Stimulated activated CD4-positive, alpha-beta T cell treated with anti-CD3 and anti-CD28 coated beads, Interleukin-12 subunit alpha, Interleukin-12 subunit beta, amount 100 ng/mL, for 48 hours (primary cell): Measurements from ENCODE around the gene FAM169A.
"Not testable (repeated sequence)": the region's sequence is repeated elsewhere in the genome, so short reads cannot be mapped to it uniquely, and the experiment has no call there.

ENCODE experiments used
- DNase-seq, 3 donors: peaks; one replicate each; pipeline ENCODE4 v3.0.0-alpha.2; 2020; ENCODE audit warnings: low read depth in 2 of 3, low spot score in 1 of 3

FAM169A gene

DNA sequence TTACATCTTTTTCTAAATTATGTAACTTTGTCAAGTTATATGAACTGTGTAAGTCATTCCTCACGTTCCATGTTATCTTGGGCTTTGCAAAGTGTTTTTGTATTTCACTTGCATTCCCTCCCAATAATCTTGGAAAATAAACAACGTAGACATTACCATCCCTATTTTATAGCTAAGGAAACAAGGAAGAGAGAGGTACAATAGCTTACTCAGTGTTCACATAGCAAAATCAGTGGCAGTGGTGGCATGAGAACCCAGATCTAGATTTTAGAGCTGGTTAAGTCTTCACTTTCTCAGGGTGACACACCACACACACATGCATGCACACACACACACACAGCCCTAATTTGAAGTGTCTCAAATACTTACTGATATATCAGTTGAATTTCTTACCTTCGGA is 65.0 kb downstream of the FAM169A start:
- DNase-seq, result no peak

DNA sequence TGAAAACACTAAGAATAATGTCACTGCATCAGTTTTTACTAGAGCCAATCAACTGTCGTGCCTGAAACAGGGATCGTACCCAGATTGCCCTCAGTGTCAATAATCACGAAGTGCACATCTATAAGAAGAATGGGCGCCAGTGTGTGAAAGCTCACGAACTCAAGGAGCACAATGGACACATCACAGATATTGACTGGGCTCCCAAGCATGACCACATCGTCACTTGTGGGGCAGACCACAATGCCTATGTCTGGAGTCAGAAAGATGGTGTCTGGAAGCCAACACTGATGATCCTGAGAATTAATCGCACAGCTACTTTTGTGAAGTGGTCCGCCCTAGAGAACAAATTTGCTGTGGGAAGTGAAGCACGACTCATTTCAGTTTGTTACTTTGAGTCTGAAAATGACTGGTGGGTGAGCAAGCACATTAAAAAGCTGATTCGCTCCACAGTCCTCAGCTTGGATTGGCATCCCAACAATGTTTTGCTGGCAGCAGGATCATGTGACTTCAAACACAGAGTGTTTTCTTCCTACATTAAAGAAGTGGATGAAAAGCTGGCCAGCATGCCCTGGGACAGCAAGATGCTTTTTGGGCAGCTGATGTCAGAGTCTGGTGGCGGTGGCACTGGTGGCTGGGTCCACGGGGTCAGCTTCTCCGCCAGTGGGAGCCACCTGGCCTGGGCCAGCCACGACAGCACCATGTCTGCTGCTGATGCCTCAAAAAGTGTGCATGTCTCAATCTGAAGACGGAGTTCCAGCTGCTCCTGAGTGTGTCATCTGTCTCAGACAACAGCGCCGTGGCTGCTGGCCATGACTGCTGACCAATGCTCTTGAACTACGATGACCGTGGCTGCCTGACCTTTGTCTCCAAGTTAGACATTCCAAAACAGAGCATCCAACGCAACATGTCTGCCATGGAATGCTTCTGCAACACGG is 66.9 kb downstream of the FAM169A start:
- DNase-seq, result no peak

DNA sequence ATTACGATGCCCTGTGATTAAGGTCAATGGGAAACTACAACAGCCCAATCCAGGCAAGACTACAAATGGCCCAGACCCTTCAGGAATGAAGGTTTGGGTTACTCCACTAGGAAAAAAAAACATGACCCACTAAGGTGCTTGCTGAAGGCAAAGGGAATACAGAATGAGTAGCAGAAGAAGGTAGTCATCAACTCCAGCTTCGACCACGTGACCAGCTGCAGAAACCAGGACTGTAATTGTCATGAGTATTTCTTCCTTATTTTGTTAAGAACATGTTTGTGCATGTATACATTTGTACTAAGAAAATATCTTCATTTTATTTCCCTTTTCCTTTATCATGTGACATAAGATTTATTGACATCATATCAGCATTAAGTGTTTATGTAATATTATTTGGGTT is 74.5 kb downstream of the FAM169A start:
- DNase-seq, result not testable (repeated sequence)

DNA sequence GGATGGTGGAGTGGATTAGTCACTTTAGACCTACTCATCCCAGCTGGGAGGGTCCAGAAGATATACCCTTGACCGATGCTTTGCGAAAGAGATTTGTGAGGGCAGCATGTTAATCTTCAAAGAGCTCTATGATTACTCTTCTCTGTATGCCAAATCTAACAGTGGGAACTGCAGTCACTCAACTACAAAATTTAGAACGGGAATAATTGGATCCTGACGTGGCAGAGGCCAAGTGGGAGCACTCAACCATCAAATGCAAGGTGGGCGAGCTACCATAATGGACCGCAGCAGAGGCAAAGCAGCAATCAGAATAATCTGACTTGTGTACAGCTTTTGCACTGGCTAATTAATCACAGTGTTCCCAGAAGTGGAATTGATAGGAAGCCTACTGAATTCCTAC is 78.8 kb downstream of the FAM169A start:
- DNase-seq, result no peak

DNA sequence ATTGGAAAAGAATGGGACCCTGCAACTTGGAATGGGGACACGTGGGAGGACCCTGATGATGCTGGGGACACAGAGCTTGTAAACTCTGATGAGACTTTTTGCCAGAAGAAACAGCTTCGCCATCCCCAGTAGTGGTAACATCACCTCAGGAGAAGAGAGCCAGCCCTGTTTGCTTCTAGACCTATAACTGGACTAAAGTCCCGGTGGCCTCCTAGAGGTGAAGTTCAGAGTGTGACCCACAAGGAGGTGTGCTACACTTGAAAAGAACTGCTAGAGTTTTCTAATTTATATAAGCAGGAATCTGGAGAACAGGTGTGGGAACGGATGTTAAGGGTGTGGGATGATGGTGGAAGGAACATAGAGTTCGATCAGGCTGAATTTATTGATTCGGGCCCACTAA is 79.3 kb downstream of the FAM169A start:
- no peak for DNase-seq

DNA sequence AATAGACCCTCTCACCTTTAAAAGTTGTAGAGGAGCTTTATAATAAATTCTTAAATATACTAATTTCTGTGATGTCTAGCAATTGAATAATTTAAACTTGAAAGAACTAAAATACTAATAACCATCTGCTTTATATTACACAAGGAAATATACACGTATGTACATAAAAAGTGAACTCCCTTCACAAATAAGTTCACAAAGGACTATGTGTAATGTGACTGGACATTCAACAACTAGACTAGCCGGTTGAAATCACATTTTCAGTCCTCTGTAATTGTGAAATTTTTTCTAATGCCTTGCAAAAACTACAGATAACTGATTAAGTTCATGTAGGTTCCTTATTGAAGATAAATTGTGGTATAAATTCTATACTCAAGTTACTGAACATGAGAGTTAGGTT is 87.6 kb downstream of the FAM169A start:
- DNase-seq, result no peak

DNA sequence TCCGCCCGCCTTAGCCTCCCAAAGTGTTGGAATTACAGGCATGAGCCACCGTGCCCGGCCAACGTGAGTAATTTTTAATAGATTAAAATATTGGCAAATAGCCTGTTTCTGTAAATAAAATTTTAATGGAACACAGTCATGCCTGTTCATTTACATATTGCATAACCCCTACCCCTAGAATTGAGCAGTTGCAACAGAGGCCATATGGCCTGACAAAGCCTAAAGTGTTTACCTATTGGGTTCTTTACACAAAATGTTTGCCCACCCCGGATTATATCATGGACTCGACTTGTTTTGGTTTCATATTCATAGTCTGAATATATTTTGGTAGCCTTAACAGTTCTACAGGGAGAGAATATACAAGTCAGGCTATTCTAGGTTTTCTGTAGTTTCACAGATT is 93.8 kb downstream of the FAM169A start:
- DNase-seq, result no peak

DNA sequence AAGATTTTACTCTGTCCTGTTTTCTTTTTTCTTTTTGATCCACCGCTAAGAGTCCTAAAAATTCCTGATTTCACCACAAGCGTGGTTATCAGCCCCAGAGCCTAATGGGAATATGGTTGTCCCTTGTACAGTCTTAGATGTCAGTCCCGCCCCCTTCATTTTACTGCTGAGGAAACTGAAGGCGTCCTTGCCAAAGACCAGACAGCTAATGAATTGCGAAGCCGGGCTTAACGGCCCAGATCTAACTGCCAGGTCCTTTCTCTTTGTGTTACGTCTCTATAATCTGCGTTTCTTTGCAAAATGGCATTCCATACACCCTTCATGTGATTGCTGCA is 98.6 kb downstream of the FAM169A start:
- DNase-seq, result peak in 1 of 3 donors; percentile 5

DNA sequence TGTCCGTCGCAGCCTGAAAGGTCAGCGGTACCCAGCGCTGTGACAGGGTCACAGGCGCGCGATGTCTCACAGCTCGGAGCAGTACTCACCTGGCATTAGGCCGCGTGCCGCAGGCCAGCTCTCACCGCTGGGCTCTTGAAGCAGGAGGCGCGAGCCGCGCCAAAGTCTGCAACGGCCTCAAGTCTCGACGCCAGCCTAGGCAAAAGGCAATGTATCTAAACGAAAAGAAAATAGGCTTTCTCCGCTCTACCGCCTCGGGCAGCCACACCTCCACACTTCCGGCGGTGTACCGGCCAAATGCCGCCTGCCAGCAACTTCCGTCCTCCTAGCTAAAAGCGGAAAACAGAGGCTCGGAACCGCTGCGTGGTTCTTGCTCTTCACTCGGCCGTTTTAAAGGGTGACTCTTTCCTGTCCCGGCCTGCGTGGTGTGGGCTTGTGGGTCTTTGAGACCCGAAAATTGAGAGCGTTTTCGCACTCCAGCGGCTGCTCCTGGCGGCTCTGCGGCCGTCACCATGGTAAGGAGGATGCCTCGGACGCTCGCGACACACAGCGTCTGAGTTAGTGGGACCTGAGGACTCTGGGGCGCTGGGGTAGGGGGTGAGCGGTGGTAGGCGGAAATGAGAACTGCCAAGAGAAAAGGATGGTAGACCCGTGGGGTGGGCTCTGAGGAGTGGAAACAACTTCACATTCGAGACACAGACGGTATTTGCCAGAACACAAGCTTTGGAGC is 99.2 kb downstream of the FAM169A start, which contains the start of the genes GFM2 and NSA2:
GFM2 (minus strand) TSS at position 269 of the 730 bp plus-strand sequence. CDS start 3,375 bp downstream, outside the sequence.
NSA2 (plus strand) TSS at position 401 of the 730 bp plus-strand sequence; CDS start at position 513, 112 bp downstream.
- peak; percentile 87 to 93 (median 87) for DNase-seq

DNA sequence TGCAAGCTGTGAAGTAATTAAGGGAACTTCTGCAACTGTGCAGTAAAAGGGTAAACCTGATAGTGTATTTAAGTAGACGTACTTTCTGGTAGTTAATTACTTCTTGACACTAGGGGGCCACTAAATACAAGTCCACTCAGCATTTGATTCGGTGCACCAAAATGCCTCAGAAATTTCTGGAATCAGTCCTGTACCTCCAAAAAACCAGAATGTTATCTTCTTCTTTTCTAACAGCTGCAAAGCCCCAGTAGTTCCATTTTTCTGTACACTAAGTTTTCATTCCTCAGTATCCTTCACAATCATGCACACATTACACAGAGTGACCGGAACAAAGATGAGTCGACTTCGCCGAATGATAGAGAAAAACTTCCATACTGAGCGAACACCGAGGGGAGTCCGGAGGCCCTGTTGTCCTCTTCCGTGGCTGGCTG is 99.8 kb downstream of the FAM169A start:
- peak in 1 of 3 donors; percentile 4 for DNase-seq

DNA sequence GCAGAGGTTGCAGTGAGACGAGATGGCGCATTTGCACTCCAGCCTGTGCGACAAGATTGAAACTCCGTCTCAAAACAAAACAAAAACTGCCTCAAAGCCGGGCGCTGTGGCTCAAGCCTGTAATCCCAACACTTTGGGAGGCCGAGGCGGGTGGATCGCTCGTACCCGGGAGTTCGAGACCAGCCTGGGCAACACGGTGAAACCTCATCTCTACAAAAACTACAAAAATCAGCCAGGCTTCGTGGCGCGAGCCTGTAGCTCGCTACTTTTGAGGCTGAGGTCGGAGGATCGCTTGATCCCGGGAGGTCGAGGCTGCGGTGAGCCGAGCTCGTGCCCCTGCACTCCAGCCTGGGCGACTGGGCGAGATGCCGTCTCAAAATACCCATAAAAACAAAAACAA is 100.3 kb downstream of the FAM169A start:
- no peak for DNase-seq

DNA sequence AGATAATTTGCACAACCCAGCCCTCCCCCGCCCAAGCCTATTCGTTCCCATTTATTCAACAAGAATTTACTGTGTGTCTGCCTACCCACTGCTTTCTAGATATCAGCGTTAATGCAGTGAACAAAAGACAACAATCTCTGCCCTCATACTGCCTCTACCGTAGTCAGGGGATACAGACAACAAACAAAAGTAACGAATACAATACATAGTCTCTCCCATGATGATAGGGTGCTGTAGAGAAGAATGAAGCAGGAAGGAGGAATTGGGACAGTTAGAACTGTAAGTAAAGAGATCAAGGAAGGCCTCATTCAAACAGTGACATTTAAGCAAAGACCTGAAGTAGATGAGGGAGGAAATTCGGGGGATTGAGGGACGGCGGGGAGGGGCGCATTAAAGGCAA is 101.0 kb downstream of the FAM169A start:
- no peak for DNase-seq

DNA sequence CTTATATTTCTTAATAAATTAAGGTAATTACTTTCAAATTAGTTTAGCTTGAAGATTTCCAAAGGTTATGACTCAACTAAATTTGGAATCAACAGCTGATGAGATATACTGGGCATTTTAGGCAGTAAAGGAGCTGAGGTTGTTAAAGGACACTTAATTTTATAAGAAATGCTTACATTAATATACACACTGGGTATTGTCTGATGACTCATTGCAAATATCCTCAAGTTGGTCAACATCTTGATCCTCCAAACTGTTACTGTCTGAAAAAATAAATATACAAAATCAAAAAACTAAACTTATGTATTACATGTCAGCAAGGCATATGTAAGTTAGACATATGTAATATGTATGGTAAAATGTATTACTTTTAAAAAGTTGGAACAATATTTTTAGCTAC is 102.7 kb downstream of the FAM169A start:
- DNase-seq, result no peak

DNA sequence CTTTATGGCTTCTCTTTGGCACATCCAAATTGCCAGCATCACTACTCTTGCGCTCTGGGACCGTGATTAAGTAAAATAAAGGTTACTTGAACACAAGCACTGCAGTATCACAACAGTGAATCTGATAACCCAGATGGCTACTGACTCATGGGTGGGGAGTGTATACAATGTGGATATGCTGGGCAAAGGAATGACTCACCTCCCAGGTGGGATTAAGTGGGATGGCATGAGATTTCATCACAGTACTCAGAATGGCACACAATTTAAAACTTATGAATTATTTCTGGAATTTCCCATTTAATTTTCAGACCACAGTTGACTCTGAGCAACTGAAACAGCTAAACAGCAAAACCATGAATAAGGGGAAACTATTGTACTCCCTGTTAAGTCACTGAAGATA is 103.6 kb downstream of the FAM169A start:
- peak in 2 of 3 donors; percentile 7 to 8 for DNase-seq

DNA sequence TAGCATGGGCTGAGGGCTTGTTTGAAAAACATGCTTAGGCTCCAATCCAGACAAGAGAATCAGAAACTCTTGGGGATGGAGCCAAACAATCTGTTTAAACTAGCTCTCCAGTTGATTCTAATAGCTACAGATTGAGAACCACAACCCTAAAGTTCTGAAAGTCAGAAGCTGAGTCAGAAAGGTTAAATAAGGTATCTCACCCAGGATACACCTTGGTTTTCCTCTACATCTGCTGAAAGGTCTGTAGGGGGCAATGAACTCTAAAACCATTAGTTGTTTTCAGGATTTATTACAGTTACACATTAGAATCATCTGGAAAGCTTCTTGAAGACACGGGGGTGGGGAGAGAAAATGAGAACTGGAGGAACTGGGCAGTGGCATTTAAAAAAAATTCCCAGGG is 104.9 kb downstream of the FAM169A start:
- no peak for DNase-seq

DNA sequence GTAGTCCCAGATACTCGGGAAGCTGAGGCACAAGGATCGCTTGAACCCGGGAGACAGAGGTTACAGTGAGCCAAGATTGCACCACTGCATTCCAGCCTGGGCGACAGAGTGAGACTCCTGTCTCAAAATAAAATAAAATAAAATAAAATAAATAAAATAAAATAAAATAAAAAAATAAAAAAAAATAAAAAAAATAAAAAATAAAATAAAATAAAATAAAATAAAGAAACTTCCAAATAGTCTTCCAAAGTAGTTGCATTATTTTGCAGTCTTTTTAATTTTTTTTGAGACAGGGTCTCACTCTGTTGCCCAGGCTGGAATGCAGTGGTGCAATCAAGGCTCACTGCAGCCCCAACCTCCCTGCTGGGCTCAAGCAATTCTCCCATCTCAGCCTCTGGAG is 117.4 kb downstream of the FAM169A start:
- DNase-seq, result not testable (repeated sequence)

DNA sequence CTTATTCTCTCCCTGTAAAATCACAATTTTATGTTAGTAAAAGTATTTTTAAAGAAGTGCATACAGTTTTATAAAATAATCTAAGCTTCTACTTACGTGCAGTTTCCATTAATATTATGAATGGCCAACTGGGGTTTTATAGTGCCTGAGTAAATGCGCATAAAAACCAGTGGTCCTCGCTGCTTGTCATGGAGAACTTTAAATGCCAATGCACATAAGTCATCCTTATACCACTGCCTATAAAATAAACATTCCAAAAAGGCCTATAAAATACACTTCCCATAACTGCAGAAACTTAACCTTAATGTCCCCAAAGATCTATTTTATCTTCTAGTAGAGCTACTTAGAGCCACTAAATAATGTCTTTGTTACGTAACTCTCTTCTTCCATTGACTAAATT is 127.8 kb downstream of the FAM169A start:
- DNase-seq, result no peak

DNA sequence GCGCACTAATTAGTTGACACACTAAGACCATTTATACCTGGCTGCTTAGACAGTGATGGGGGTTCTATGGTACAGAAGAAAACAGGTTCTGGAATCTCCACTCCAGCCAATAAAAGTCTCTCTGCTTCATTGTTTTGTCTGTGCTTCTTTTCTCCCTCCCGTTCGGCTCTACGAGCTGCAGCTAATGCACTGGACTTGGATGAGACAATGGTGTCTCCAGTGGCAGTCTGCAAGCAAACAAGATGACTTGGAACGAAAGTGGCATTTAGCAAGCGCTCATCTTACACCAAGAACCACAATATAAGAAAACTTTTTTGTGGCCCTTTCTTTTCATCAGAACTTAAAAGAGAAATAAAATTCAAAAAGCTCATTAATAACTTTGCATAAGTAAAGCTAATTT is 129.4 kb downstream of the FAM169A start:
- no peak for DNase-seq
